Ovary (tissue), 9 donors: Measurements from ENCODE around the gene C1QTNF1. TPM values are rescaled to one million over a fixed set of nuclear protein-coding genes. Genes with fewer than 3 reads are reported as not detected.

Experiments used
- DNase-seq, 5 donors: peaks; one replicate each; pipeline ENCODE4 v3.0.0-alpha.2; 2019 to 2020
- H3K27ac ChIP-seq, 2 donors: fragments of 200-600 bp; one replicate each; pipeline versions ENCODE4 v1.5.1 to v1.8.0; 2019 to 2022
- H3K27me3 ChIP-seq: fragments of 200-600 bp; one replicate; pipeline ENCODE4 v1.8.0; 2022
- H3K36me3 ChIP-seq: fragments of 200-600 bp; sonication (generic); one replicate; pipeline ENCODE4 v1.5.1; 2019
- H3K4me1 ChIP-seq: one replicate; pipeline ENCODE4 v1.8.1; 2013; ENCODE audit warnings: mild to moderate bottlenecking, moderate library complexity; ENCODE audit not compliant: insufficient read depth
- H3K4me3 ChIP-seq: fragments of 200-600 bp; sonication (generic); one replicate; pipeline ENCODE4 v1.5.1; 2017
- H3K9me3 ChIP-seq, 2 donors: fragments of 200-600 bp in 1 of 2; sonication (generic) in 1 of 2; one replicate each; pipeline versions ENCODE4 v1.5.1 to v1.8.1; 2013 to 2019; ENCODE audit warnings: mild to moderate bottlenecking in 1 of 2, moderate library complexity in 1 of 2
- EP300 ChIP-seq: sonication (generic); formaldehyde crosslinking; IDR thresholded peaks from one replicate; pipeline ENCODE4 v1.6.1; 2017; ENCODE audit warnings: antibody characterized with exemption
- POLR2A ChIP-seq: fragments of 450-650 bp; IDR thresholded peaks from one replicate; pipeline ENCODE4 v1.6.1; 2017; ENCODE audit warnings: antibody characterized with exemption, mild to moderate bottlenecking, moderate library complexity
- WGBS, 3 donors: extraction: QIAGEN DNeasy Blood & Tissue Kit in 1 of 3; methylation state at CpG; one replicate each; pipeline versions ENCODE4 v1.1.5 to v1.1.7; 2013 to 2017; 5-methylcytosine and 5-hydroxymethylcytosine counted together
- intact Hi-C, 4 donors: fragments of 100-400 bp; cut with DNase I; formaldehyde crosslinking; loops; one replicate each; pipeline versions ENCODE4 v1.11.0 to v1.15.1; 2022 to 2023
- polyA plus RNA-seq, 2 donors: library from polyadenylated mRNA; stranded (reverse); fragments of 200-250 nt in 1 of 2; fragments of 350-450 nt in 1 of 2; fragmentation: Illumina TruSeq in 1 of 2; extraction: RNeasy Lipid Tissue Mini Kit (QIAGEN cat#74804) in 1 of 2; gene quantifications; one replicate each; pipeline ENCODE4 v1.2.3, GENCODE V29; 2013 to 2014
- total RNA-seq, 7 donors: library from RNA; depleted of rRNA in 2 of 7; stranded (reverse); fragments of >200 nt in 2 of 7; fragmentation: NEBNext Ultra II Directional in 3 of 7; extraction: Animal tissue kit (Norgen Biotek cat#: 25700) in 3 of 7; gene quantifications; one replicate each; pipeline versions ENCODE4 v1.1.0 to v1.2.4, GENCODE V29; 2016 to 2023
- TF ChIP-seq, protein P1 (sequence below), 3 donors: fragments of 450-650 bp in 2 of 3; fragments of 200-600 bp in 1 of 3; IDR thresholded peaks; one replicate each; pipeline versions ENCODE4 v1.5.1 to v1.8.0; 2016 to 2022; ENCODE audit warnings: antibody characterized with exemption in 3 of 3, mild to moderate bottlenecking in 1 of 3
- donor health status: DM: no; HTN: no; CAD: no; lungs with moderate emphysema.
- donor health status: DM: no; HTN: no; CAD: no.
- donor health status: Bipolar disorder and iron deficiency.
- donor health status: DM: yes; HTN: yes; CAD: no.
- donor health status: DM: no; HTN: no; CAD: no.
- donor health status: DM: yes; HTN: yes; CAD: no.

The C1QTNF1 gene
- total and polyA plus RNA-seq, 9 donors, result 17.9 to 85.9 (median 53.5) TPM

DNA sequence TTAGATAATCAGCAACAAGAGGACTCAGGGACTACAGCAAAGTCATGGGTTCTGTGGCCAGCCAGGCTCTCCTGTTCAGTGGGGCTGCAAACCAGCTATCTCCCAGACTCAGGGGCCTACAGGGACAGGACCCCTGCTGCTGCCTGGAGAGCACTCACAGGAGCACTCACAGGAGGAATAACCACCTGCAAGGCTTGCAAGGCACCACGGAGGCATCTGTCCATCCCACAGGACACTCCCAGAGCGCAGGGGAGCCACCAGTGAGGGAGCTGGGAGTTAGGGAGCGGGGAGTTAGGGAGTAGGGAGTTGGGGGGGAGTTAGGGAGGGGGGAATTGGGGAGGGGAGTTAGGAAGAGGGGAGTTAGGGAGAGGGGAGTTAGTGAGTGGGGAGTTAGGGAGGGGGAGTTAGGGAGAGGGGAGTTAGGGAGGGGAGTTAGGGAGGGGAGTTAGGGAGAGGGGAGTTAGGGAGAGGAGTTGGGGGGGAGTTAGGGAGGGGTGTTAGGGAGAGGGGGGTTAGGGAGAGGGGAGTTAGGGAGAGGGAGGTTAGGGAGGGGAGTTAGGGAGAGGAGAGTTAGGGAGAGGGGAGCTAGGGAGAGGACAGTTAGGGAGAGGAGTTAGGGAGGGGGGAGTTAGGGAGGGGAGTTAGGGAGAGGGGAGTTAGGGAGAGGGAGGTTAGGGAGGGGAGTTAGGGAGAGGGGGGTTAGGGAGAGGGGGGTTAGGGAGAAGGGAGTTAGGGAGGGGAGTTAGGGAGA, 20.1 kb upstream of the C1QTNF1 start:
- Histone ChIP-seq H3K4me1 (peaks cover 12% of the 10 kb centered on the region), H3K27me3 (no peaks in the 10 kb centered on the region), H3K36me3 (no peaks in the 10 kb centered on the region), H3K27ac (no peak overlapping the region), H3K4me3 (no peak overlapping the region), H3K9me3 (no peaks in the 10 kb centered on the region)
- TF ChIP-seq EP300 (no peak), POLR2A (no peak)
- TF ChIP-seq, protein P1, sequence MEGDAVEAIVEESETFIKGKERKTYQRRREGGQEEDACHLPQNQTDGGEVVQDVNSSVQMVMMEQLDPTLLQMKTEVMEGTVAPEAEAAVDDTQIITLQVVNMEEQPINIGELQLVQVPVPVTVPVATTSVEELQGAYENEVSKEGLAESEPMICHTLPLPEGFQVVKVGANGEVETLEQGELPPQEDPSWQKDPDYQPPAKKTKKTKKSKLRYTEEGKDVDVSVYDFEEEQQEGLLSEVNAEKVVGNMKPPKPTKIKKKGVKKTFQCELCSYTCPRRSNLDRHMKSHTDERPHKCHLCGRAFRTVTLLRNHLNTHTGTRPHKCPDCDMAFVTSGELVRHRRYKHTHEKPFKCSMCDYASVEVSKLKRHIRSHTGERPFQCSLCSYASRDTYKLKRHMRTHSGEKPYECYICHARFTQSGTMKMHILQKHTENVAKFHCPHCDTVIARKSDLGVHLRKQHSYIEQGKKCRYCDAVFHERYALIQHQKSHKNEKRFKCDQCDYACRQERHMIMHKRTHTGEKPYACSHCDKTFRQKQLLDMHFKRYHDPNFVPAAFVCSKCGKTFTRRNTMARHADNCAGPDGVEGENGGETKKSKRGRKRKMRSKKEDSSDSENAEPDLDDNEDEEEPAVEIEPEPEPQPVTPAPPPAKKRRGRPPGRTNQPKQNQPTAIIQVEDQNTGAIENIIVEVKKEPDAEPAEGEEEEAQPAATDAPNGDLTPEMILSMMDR (IDR thresholded peaks at IDR 0.05), result no peak
- WGBS, 3 donors, result 0 to 96% (median 72%) methylated on average over 1 to 3 of the region's 3 CpGs
- peak in 4 of 5 donors; percentile 6 to 30 (median 10) for DNase-seq
- intact Hi-C loops, result no loop called here

DNA sequence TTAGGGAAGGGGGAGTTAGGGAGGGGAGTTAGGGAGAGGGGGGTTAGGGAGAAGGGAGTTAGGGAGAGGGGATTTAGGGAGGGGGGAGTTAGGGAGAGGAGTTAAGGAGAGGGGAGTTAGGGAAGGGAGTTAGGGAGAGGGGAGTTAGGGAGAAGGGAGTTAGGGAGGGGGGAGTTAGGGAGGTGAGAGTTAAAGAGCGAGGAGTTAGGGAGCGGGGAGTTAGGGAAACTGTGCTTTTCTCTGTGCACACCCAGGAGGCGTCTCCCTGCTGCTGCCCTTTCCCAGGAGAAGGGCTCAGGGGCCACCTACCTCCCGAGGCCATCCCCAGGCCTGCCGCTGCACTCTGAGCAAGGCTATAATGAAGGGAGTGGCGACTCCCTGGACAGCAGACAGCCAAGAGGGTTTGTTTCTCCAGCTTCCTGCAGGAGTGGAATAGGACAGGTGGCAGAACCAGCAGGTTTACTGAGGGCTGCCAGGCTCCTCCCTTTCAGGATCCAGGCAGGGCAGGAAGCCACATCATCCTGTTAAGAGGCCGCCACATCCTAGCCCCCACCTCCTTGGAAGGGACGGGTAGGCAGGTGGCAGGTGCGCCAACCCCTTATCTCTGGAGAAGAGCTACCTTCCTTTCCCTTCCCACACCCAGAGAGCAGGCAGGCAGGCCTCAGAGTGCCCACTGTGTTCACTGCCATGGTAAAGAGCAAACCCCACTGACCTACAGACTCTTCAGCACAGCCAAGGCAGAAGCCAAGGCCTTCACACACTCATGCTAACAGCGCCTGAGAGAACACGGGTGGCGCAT, 18.7 kb upstream of the C1QTNF1 start:
- no peak overlapping the region for H3K4me3 ChIP-seq
- TF ChIP-seq POLR2A, result no peak
- TF ChIP-seq, protein P1 (IDR thresholded peaks at IDR 0.05), result no peak
- no peak for TF ChIP-seq EP300
- intact Hi-C loops, result no loop called here
- peaks cover 13% of the 10 kb centered on the region for H3K4me1 ChIP-seq
- DNase-seq, result peak in 4 of 5 donors; percentile 6 to 31 (median 20)
- H3K9me3 ChIP-seq, result no peaks in the 10 kb centered on the region
- 70 to 78% (median 76%) methylated on average over 12 of the region's 12 CpGs for WGBS, 3 donors
- no peak overlapping the region for H3K27ac ChIP-seq
- no peaks in the 10 kb centered on the region for H3K36me3 ChIP-seq
- no peaks in the 10 kb centered on the region for H3K27me3 ChIP-seq

DNA sequence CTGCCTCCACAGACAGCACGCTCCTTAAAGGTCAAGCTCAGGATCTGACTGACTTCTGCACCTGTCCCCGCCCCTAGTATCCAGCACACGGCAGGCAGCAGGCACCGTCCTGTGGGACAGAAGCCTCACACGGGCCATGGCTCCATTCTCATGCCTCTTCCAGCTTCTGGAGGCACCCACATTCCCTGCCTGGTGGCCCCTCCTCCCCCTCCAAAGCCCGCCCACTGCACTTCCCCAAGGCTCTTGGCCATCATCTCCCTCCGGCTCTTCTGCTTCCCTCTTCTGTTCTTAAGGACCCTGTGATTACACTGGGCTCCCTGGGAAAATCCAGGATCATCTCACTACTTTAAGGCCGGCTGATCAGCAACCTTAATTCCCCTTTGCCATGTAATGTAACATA, 17.9 kb upstream of the C1QTNF1 start:
- WGBS, 3 donors, result 83 to 94% (median 85%) methylated on average over 8 of the region's 8 CpGs
- DNase-seq, result peak in 3 of 5 donors; percentile 8 to 33 (median 8)
- intact Hi-C loops, result no loop called here

DNA sequence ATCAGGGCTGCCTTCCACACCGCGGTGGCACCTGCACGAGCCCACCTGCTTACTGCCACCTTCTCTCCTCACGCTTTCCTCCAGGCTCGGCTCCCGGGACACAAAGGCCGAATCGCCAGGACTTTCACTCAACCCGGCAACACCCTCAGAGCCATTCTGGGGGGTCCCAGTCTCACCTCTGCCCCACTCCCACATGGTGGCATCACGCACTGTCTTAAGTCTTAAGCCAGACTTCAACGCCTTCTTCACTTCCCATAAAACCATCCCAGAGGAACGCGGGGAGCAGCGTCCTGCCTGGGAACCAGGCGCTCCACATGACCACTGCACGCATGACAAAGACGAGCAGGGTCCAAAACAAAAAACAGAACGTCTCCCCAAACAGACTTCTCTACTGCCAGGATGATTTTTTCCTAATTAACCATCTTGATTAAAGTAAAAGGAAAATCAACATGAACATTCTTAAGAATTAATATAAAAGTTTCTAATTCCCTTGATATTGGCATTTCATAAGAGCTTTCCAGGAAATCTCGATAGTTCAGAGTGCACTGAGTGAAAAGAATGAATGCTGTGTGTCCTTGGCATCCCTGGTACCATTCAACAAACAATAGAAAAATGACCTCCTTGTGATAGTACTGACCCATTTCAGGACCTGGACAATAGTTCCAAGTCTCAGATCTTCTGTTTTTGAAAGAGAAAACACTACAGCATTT, 17.0 kb upstream of the C1QTNF1 start:
- no peak for TF ChIP-seq EP300
- TF ChIP-seq, protein P1 (IDR thresholded peaks at IDR 0.05), result no peak
- TF ChIP-seq POLR2A, result no peak
- Histone ChIP-seq H3K27ac (no peak overlapping the region), H3K4me1 (peaks cover 14% of the 10 kb centered on the region), H3K27me3 (no peaks in the 10 kb centered on the region), H3K36me3 (no peaks in the 10 kb centered on the region), H3K9me3 (no peaks in the 10 kb centered on the region), H3K4me3 (no peak overlapping the region)
- peak in 3 of 5 donors; percentile 9 to 26 (median 17) for DNase-seq
- intact Hi-C loops, result no loop called here
- 82 to 86% (median 83%) methylated on average over 19 of the region's 19 CpGs for WGBS, 3 donors

More for the DNA sequence above, 17.9 kb upstream of the C1QTNF1 start:
- H3K36me3 ChIP-seq, result no peaks in the 10 kb centered on the region
- peaks cover 14% of the 10 kb centered on the region for H3K4me1 ChIP-seq
- no peaks in the 10 kb centered on the region for H3K27me3 ChIP-seq
- TF ChIP-seq EP300 (no peak), POLR2A (no peak)
- TF ChIP-seq, protein P1 (IDR thresholded peaks at IDR 0.05), result no peak
- H3K4me3 ChIP-seq, result no peak overlapping the region
- no peak overlapping the region for H3K27ac ChIP-seq
- no peaks in the 10 kb centered on the region for H3K9me3 ChIP-seq
